HUDEP-2 (cell line): ENCODE results near the gene CYTIP.
"Not testable (repeated sequence)": the region's sequence is repeated elsewhere in the genome, so short reads cannot be mapped to it uniquely, and the experiment has no call there.

Experiments used
- DNase-seq, 76 experiments: peaks; one replicate each; lab custom pipeline; 2025; ENCODE audit not compliant: unreplicated experiment in 76 of 76; lab: John Stamatoyannopoulos, UW

Gene CYTIP

DNA sequence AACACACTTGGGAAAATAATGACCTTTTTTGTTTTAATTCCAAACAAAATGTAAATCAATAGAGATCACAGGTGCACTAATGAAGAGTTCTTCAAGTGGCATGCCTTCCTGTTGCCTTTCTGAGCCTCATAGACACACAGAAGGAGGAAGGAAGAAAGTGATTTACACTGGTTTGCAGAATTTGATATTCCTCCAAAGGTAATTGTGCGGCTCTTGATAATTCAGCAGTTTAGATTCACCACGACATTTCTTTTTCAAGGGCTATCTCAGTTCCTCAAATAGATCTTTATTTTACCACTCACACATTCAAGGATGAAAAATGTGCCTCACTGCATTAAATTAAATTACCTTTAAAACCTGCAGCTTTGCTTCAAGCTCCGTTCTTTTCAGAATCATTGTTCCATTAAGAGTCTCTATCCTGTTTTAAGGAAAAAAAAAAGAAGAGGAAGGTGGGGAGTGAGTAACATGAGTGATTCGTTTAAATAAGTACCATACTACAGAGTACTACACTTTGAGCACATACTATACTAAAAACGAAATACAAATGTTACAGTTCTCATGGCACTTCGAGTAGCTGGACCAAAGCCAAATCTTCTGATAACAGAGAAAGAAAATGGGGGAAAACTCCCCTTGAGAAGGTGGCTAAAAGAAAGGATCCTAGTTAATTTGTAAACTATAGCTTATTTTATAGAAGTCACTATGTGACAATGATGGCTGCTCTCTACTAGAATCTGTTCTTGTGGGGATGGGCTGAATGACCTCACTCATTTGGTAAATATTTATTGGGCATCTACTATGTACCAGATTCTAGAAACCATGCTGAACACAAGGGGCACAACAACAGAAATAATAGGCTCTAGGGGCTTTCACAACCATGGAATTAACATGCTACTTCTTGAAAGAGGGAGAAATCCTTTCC, 16.6 kb downstream of the CYTIP start:
- DNase-seq: no peak

DNA sequence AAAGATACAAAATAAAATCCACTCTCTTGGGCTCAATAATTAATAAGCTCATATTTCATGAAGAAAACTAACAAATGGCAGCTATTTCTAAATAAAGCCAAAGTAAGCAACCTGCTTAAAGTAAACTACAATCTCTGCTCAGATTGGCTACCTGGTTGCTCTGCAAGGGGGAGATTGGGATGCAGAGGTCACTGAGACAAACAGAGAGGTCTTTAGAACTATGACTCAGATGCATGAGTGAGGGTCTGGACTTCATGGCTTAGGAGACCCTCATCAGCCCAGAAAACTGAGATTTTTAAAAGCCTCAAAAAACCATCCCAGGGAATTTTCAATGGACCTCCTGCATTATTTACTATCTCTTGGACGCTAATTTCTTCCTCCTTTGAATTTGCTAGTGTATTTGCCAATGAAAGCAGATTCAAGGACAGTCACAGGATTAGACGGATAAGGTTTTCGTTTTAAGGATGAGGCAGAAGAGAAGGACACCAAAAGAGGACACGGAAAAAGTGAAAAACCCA, 17.4 kb downstream of the CYTIP start:
- no peak for DNase-seq

DNA sequence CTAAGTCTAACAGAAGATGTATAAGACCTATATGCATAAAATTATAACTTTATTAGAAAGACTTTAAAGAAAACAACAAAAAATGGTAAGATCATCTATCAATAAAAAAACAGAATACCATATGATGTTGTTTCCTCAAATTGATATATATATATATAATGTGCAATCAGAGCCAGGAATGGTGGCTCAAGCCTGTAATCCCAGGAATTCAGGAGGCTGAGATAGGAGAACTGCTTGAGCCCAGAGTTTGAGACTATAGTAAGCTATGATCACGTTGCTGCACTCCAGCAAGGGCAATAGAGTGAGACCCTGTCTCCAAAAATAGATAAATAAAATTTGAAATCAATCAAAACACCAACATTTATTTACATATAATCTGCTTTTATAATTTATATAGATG, 19.5 kb downstream of the CYTIP start:
- DNase-seq: no peak

DNA sequence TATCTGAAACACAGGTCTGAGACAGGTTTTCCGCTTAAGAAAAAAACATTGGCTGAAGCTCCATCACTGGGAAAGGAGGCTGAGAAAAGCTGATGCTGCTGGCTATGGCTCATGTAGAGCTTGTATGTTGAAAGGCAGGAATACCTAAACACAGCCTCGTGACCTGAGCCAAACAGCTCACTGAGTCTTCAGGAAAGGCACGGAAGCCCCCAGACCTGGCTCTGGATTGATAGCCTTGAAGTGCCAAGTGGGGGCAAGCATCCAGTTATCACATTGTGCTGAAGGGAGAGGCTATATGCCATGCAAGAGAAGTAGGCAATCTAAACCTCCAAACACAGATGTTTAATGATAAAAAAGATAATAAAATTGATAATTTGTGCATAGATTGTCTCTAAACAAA, 21.9 kb downstream of the CYTIP start:
- DNase-seq: no peak

DNA sequence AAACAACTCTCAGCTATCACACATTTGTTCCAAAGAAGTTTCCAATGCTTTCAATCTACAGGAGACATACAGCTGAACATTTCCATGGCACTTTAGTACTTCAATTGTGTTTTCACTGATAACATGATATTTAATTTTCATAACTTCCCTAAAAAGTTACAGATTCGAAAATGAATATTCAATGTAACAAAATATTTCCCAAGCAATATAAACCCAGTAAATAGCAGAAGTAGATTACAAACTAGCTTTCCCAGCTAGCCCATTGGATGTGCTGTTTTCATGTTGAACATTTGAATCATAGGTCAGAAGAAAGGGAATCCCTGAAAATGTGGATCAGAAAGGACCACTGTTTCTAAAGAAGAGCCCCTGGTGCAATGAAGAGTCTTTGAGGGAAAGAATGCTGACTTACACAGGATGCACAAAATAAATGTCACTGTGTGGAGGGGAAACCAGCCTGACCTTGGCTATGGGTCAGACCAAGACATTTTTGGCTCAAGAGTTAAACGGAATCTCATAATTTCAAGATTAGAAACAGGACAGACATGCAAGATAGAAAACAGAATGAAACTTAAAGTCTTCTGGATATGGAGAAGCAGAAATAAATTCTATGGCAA, 22.5 kb downstream of the CYTIP start:
- no peak for DNase-seq

DNA sequence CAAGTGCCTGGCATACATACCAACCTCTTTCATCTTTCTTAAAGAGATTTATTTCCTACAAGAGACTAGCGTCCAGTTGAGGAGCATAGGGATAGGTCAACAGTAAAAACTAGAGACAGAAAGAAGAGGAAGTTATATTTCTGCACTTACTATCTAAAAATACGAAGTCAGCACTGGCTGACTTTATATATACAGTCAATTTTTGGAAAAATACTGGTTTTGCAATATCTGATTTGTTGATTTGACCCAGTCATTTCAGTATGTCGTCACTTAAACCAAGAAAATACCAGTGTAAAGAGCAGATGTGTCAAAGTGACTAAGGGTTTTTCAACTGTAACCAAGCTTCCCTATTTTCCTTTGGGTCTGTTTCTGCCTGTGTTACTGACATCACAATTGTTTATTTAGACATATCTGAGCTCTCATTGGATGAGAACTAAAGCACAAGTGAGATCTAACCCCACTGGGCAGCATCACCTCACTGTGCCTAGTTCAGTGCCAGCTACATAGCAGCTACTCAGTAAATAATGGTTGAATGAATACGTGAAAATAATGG, 23.0 kb downstream of the CYTIP start:
- no peak for DNase-seq

DNA sequence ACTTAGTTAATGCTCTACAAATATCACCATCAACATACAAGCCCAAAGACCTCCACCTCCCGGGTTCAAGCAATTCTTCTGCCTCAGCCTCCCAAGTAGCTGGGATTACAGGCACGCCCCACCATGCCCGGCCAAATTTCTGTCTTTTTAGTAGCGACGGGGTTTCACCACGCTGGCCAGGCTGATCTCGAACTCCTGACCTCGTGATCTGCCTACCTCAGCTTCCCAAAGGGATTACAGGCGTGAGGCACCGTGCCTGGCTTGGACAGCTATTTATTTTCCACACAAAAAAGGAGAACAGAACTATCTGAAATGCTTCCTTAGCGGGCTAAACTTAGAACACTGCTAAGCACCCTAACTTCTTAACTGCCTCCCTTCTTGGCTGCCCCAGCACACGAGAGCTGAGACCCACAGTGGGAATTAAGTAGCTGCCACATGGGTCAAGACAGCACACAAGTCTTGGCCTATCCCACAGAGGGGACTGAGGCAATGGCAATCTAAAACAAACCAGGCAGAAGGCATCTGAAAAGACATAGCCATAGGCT, 24.8 kb downstream of the CYTIP start:
- no peak for DNase-seq

DNA sequence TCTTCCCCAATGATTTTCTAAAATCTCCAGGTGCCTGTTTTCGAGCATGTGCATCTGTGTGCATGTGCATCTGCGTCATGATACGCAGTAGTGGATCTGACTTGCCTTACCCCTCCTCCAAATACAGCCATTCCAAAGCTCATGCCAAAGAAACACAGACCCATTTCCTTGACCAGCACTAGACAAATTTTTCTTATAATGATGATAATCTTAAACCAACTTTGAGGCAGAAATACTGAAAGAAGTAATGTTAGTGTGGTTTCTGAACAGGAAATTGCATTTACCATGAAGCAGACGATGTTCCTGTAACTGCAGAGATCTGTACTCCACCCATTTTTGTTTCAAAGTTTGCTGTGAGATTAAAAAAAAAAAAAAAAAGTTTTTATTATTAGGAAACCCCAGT, 25.6 kb downstream of the CYTIP start:
- DNase-seq: no peak

DNA sequence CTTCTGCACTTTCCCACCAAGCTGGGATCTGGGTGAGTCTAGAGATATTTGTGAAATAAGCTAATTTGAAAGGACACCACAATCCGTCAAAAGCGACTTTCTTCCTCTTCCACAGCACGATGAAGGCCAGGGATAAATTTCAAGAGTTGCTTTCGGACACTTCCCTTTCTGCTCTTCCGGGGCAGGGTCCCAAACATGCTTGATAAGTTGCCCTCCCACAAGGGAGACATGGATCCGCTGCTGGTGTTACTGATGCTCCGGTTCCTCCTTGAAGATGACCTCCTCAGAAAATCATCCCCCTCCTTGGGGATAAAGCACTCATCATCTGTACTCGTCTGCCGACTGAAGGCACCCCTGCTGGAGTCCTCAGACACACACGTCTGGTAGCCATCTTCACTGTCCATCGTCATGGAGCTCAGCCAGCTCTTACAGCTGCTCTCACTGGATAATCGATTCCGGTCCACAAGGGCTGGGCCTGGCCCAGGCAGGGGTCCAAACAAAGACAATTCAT, 28.2 kb downstream of the CYTIP start:
- DNase-seq: no peak

DNA sequence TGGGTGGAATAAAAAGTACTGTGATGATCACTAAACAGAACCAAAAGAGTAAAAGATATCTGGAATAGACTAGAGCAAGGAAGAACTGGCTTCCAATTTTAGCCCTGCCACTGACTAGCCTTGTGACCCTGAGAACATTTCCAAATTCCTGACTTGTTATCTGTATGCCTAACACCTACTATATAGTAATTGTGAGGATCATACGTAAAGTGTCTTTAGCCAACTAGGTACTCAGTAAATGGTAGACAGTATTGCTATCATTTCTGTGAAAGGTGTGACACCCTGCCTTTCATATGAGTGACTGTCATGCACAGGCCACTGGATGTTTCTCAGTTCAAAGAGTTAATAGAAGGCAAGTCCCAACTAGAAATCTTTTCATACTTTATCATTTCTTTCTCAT, 29.8 kb downstream of the CYTIP start:
- no peak for DNase-seq

DNA sequence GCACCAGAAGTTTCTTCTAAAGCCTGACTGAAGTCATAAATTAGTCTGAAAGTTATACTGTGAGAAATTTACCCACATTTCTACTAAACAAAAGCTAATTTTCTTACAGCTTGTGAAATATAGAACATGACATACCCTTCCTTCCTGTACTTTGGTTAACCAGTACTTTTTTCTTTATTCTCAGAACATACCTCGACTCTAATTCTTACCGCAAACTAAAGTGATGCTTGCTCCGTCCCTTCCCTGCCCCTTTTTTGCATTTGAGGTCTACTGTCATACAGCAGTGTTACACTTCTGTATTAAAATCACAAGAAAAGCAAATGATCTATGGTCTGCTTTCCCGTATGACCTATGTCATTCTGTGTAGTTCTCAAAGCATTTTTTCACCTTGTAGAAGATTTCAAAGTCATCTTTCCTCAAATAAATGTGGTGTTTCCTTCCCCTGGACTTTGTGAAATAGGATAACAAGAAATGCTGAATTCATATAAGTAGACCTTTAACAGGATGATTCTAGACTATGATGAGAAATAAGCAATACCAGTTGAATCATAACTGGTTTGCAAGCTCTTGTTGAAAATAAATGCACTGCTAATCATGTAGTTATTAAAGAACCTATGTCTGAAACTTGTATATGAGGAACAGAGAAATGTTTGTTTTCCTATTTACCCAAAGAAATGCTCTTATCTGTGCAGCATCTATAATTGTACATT, 30.4 kb downstream of the CYTIP start:
- peak in 1 of 76 experiments; percentile 15 for DNase-seq

DNA sequence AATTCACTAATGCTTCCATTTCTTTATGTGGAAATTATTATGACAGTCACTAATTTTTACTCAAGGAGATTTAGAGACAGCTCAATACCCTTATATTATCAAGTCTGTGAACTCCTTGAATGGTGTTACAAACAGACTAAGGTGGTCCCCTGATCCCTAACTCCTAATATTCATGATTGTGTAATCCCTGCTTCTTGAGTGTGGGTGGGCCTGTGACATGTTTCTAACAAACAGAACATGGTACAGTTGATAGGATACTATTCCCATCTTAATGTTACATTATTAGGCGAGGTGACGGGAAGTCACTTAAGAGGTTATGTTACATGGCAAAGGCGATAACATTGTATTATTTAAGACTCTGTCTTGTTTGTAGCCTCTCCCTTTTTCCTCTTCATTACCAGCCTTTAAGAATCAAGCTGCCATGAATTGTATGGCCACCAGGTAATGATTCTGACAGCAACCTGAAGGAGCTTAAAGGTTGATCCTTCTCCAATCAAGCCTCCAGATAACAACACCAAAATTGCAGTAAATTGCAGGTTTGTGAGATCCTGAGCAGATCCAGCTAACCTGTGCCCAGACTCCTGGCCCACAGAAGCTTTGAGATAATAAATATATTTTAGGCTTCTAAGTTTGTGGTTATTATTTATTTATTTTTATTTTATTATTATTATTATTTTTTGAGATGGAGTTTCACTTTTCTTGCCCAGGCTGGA, 32.1 kb downstream of the CYTIP start:
- no peak for DNase-seq

DNA sequence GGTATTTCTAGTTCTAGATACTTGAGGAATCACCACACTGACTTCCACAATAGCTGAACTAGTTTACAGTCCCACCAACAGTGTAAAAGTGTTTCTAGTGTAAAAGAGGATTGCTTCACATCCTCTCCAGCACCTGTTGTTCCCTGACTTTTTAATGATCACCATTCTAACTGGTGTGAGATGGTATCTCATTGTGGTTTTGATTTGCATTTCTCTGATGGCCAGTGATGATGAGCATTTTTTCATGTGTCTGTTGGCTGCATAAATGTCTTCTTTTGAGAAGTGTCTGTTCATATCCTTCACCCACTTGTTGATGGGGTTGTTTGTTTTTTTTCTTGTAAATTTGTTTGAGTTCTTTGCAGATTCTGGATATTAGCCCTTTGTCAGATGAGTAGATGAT, 38.5 kb downstream of the CYTIP start:
- DNase-seq: not testable (repeated sequence)

DNA sequence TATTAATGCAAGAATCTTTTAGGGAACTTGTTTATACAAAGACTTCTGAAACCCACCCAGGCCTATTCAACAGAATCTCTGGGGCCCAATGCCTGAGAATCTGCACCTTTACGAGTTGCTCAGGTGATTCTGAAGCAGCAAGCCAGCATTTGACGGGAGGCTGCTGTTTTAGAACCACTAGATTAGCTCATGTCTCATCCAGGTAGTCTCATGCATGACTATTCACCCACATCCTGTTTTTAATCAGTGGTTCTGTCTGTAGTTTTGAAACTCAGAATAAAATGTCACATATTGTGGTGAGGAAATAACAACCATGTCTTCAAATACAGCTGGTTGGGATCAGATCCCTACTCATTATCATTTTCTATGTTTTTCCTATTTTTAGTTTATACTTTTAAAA, 39.5 kb downstream of the CYTIP start:
- no peak for DNase-seq

DNA sequence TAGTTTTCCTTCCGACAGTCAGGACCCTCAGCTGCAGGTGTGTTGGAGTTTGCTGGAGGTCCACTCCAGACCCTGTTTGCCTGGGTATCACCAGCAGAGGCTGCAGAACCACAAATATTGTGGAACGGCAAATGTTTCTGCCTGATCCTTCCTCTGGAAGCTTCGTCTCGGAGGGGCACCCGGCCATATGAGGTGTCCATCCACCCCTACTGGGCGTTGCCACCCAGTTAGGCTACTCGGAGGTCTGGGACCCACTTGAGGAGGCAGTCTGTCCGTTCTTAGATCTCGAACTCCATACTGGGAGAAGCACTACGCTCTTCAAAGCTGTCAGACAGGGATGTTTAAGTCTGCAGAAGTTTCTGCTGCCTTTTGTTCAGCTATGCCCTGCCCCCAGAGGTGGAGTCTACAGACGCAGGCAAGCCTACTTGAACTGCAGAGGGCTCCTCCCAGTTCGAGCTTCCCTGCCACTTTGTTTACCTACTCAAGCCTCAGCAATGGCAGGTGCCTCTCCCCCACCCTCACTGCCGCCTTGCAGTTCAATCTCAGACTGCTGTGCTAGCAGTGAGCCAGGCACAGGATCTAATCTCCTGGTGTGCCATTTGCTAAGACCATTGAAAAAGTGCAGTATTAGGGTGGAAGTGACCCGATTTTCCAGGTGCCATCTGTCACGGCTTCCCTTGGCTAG, 40.9 kb downstream of the CYTIP start:
- not testable (repeated sequence) for DNase-seq

DNA sequence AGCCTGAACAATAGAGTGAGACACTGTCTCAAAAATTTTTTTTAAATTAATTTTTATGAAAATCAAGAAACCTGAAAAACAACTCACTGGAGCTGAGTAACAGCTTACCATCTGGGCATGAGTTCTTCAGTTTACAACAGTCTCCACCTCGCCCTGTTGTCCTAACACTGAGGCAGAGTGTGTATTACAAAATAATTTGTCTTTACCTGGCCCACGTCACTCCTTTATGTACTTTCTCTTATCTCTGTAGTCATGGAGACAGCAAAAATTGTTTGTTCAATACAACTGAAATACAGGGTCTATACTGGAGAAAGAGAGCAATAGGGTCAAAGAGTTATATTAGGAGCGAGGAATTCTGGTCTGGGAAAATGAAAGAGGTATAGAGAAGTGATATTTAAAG, 48.1 kb downstream of the CYTIP start:
- no peak for DNase-seq

DNA sequence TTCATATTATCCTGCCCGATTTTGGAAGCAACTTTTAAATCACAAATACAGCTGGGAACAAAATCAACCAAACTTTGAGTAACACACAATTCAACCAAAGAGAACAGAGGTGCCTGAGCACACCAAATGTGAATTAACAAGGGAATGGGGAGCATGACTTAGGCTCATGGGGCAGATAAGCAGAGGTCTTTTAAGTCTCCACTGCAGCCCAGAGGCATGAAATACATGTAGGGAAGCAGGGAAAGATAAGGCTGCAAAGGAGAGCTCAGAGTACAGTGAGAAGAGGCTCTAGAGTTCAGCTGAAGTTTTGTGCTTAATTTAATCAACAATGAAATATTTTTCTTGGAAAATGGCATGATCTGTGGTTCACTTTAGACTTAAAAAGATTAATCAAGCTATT, 49.0 kb downstream of the CYTIP start:
- DNase-seq: no peak

DNA sequence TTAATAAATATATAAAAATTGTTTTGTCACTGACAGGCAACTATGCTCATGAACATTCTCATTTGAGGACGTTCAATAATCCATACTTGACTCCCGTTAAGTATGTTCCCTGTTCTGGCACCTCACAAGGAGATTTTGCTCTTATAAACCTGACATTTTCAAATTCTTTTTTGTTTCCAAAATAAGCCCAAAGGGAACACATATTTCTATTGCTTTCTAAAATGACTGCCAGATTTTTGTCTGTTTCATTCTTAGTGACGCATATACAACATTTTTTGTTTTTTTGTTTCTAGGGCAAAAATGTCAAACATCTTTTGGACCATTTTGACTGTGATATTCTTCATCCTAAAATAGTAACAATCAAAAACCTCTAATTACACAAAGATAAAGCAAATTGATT, 50.5 kb downstream of the CYTIP start:
- no peak for DNase-seq

DNA sequence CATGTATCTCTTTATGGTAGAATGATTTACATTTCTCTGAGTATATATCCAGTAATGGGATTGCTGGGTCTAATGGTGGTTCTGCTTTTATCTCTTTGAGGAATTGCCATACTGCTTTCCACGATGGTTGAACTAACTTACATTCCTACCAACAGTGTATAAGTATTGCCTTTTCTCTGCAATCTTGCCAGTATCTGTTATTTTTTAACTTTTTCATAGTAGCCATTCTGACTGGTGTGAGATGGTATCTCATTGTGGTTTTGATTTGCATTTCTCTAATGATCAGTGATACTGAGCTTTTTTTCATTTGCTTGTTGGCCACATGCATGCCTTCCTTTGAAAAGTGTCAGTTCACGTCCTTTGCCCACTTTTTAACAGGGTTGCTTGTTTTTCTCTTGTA, 55.1 kb downstream of the CYTIP start:
- no peak for DNase-seq
